ENCODE data around the gene NFIA.

DNA sequence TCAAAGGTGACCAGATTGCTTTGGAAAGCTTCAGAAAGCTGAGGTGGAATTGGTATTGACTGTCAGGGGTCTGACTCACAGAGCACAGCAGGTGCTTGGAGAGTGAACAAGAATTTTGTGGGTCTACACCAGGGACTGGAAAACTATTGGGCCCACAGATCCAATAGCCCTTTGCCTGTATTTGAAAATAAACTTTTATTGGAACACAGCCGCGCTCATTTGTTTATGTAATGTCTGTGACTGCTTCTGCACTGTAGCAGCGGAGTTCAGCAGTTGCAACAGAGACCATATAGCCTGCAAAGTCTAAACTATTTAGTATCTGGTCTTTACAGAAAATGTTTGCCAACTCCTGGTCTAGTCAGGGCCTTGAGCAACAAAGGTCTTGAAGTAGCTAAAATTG, 315.6 kb downstream of the NFIA start:
- TF ChIP-seq TAF1 (CRISPR knock-in tag; IDR thresholded peaks at IDR 0.05) (no peak), GATAD2A (CRISPR knock-in tag; IDR thresholded peaks at IDR 0.05) (no peak)
- TF ChIP-seq, protein P1, sequence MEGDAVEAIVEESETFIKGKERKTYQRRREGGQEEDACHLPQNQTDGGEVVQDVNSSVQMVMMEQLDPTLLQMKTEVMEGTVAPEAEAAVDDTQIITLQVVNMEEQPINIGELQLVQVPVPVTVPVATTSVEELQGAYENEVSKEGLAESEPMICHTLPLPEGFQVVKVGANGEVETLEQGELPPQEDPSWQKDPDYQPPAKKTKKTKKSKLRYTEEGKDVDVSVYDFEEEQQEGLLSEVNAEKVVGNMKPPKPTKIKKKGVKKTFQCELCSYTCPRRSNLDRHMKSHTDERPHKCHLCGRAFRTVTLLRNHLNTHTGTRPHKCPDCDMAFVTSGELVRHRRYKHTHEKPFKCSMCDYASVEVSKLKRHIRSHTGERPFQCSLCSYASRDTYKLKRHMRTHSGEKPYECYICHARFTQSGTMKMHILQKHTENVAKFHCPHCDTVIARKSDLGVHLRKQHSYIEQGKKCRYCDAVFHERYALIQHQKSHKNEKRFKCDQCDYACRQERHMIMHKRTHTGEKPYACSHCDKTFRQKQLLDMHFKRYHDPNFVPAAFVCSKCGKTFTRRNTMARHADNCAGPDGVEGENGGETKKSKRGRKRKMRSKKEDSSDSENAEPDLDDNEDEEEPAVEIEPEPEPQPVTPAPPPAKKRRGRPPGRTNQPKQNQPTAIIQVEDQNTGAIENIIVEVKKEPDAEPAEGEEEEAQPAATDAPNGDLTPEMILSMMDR (CRISPR knock-in tag; IDR thresholded peaks at IDR 0.05), result no peak
